HuH-7 (cell line): ENCODE results near the gene PSMA6.
"Not testable (repeated sequence)": the region's sequence is repeated elsewhere in the genome, so short reads cannot be mapped to it uniquely, and the experiment has no call there.

Experiments
- DNase-seq: peaks from one replicate; pipeline ENCODE4 v3.0.0; 2011; ENCODE audit warnings: low spot score

The PSMA6 gene

GRCh38 chr14:35285168-35286002 lies 6.8 kb upstream of the PSMA6 start:
- no peak for DNase-seq

DNA sequence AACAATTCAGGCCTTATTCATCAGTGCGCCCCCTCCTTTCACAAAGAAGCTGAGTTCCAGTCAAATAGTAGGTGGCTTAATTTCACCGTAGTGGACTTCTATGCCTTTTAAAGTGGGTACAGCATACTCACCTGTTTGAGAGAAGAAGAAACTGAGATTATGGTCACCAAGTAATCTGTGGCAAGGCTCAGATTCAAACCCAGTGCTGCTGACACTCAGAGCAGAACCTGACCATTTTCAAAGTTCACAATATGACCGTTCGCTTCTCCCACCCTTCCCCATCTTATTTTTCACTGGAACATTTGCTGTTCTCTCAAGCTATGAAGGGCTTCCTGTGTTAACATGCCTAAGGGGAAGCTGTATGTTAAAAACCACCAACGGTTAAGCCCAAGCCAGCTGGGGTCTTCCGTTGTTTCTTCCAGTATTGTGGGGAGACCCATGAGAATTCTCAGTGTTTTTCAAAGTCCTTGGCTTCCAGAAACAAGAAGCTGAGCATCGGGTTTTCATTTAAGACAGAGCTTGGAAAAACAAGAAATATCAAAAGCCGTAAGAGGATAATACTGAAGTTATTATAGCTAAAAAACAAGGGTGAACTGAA lies 6.1 kb upstream of the PSMA6 start:
- DNase-seq = no peak

GRCh38 chr14:35286707-35287106 lies 5.5 kb upstream of the PSMA6 start:
- no peak for DNase-seq

GRCh38 chr14:35287431-35288013 lies 4.7 kb upstream of the PSMA6 start:
- DNase-seq = no peak

DNA sequence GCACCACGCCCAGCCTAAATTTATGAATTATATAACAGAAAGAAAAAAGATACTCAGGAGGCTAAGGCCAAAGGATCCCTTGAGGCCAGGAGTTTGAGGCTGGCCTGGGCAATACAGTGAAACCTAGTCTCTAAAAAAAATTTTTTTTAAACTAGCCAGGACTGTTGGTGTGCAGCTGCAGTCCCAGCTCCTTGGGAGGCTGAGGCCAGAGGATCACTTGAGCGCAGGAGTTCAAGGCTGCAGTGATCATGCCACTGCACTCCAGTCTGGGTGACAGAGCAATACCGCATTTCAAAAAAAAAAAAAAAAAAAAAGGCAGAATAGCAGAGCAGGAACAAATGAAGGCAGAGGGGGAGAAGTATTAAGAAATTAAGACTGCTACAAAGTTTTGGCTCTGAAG lies 2.6 kb upstream of the PSMA6 start:
- no peak for DNase-seq

DNA sequence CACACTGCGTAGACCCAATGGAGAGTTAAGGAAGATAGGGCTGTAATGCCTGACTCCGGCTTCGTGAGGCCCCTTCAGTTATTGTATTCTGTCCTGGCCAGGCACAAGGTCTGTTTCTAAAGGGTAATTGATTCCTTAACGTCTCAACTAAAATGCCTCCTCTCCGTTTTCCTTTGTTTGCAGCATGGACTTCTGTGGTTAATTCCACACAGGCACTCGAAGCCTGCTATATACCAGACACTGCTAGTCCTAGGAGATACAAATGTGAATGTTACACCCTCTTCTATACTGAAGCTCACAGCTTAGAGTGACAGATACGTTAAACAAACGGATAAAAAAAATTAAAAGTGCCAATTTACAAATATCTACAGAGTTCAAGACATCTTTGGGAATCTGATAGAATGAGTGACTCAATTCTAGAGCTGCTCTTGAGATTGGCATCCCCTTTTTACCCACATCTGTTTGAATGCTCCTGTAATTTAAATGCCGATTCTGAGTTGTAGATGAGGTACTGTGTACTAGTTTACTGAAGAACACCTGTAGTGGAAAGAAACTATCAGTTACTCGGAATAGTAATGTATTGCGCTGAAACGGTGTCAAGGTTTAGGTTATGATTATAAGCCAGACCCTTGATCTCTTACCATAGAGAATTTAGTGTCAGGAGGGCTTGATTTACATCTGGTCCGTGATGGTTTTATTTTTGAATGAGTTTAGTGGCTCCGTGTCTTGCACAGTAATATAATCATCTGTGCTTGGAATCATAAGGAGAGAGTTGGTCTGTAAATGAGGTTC lies 784 bp downstream of the PSMA6 start:
- DNase-seq = no peak

GRCh38 chr14:35295845-35296161 lies 3.6 kb downstream of the PSMA6 start:
- no peak for DNase-seq

DNA sequence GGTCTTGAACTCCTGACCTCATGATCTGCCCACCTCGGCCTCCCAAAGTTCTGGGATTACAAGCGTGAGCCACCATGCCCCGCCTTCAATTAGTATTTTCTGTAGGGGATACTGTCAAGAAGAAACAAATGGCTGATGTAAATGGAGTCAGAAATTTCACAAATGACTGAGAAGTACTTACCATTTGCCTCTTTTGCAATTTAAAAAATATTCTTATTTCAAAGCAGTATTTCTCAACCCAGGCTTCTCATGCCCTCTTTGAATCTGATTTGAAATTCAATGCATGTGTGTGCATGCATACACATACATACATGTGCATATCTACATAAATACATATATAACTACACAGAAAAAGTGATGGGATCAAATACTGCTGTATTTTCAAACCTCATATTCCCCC lies 4.4 kb downstream of the PSMA6 start:
- DNase-seq = no peak

GRCh38 chr14:35297706-35298105 lies 5.5 kb downstream of the PSMA6 start:
- no peak for DNase-seq

GRCh38 chr14:35298351-35298750 lies 6.2 kb downstream of the PSMA6 start:
- no peak for DNase-seq

- DNase-seq = no peak
Observed at GRCh38 chr14:35299708-35300107, 7.5 kb downstream of the PSMA6 start.

DNA sequence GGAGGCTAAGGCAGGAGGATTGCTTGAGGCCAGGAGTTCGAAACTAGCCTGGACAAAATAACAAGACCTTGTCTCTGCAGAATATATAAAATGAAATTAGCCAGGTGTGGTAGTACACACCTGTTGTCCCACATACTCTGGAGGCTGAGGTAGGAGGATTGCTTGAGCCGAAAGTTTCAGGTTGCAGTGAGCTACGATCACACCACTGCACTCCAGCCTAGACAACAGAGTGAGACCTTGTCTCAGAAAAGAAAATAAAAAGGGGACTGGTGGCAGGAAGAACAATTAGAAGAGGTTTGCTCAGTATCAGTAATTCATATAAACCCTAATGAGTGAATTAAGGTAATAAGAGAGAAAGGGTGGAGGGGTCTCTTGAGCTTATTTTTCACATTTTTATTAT lies 8.0 kb downstream of the PSMA6 start:
- DNase-seq = no peak

GRCh38 chr14:35301334-35301733 lies 9.2 kb downstream of the PSMA6 start:
- DNase-seq = not testable (repeated sequence)

DNA sequence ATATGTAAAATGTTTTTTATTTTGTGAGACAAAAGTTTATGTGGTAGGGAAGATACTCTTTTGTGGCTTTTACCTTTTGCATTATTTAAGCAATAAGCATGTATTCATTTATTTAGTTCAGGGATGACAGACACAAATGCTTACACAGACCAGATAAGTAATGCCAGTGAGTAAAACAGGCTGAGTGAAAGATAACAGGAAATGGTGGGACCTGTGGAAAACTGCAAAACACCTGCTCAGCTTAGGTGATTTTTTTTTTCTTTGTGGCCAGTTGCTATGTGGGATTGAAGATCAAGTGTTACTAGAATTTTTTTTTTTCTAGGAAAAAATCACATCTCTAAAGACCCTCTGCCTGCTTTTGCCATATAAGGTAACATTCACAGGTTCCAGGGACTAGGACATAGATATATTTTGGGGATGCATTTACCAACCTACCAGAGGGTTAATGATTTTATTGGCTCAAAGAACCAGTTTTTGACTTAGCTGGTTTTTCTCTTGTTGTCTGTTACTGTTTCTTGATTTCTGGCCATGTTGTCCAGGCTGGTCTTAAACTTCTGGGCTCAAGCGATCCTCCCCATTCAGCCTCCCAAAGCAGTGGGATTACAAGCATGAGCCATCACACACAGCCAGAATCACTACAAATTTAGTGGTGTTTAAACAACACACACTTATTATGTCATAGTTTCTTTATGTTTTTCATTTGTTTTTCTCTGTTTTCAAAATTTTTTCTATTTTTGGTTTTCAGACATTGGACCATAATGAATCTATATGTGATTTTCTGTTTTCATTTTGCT lies 9.8 kb downstream of the PSMA6 start:
- no peak for DNase-seq

DNA sequence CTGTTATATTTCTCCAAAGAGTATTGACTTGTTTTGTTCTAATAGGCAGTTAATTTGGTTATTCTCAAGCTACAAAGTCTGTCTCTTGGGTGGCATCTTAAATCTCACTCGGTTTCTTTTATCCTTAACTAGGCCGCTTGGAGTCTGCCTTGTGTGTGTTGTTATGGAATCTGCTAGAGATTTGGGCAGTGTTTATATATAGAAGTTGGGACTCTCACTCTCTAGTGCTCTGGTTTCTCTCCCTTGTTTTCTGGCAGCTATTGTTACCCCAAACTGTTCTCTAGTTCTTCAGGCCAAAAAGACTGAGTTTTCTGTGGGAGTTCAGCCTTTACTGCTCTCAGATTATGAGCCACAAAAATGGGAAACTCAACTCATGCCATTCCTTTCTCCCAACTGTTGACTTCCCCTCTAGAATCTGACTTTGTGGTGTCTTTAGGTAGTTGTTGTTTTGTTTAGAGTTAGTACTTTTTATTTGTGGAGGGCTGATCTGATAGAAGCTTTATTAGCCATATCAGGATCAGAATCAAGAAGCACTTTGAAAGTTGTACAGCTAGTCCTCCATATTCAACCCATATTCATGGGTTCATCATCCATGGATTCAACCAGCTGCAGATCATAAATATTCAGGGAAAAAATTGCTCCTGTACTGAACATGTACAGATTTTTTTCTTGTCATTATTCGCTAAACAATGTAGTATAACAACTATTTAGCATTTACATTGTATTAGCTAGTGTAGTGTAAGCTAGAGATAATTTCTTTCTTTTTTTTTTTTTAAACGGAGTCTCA lies 11.2 kb downstream of the PSMA6 start:
- DNase-seq = no peak

GRCh38 chr14:35304812-35305462 lies 12.8 kb downstream of the PSMA6 start:
- no peak for DNase-seq

- no peak for DNase-seq
Observed at GRCh38 chr14:35305633-35306032, 13.5 kb downstream of the PSMA6 start.

- DNase-seq = no peak
Observed at GRCh38 chr14:35306114-35306513, 13.9 kb downstream of the PSMA6 start.

- DNase-seq = no peak
Observed at GRCh38 chr14:35317820-35318219, 25.6 kb downstream of the PSMA6 start.

DNA sequence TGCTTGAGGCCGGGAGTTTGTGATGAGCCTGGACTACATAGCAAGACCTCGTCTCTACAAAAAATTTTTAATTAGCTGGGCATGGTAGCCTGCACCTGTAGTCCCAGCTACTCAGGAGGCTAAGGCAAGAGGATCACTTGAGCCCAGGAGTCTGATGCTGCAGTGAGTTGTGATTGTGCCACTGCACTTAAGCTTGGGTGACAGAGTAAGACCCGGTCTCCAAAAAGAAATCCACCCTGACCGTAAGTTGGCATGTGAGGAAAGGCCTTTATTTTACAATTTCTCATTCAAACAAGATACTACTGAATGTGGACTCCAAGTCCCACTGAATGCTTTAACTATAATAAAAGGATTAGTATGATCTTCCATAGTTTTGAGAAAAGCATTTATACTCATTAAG lies 27.3 kb downstream of the PSMA6 start:
- no peak for DNase-seq

DNA sequence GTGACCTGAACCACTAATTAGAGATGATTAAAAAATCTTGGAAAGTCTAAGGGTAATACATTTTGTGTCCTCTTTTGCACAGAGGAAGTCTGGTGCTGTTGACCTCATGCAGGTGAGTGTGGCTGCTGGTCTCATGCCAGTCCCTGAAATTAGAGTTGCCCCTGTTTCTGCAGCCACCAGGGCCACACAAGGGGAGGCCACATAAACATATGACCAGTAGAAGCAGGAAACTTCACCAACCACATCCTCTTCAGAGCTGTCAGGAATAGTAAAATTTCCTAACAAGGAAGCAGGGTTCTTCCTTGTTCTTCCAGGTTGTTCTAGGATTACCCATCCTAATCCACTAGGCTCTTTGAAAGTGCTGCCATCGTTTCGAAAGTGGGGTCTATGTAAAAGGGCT lies 28.3 kb downstream of the PSMA6 start:
- DNase-seq = no peak
